SKM-1 treated with dmso at 0.1 percent for 144 hours (cell line): Measurements from ENCODE around the gene ZNF182.
"Not testable (repeated sequence)": the region's sequence is repeated elsewhere in the genome, so short reads cannot be mapped to it uniquely, and the experiment has no call there.

Experiments used
- DNase-seq: peaks from one replicate; lab custom pipeline; 2025; ENCODE audit not compliant: unreplicated experiment; lab: John Stamatoyannopoulos, UW

ZNF182 gene

DNA sequence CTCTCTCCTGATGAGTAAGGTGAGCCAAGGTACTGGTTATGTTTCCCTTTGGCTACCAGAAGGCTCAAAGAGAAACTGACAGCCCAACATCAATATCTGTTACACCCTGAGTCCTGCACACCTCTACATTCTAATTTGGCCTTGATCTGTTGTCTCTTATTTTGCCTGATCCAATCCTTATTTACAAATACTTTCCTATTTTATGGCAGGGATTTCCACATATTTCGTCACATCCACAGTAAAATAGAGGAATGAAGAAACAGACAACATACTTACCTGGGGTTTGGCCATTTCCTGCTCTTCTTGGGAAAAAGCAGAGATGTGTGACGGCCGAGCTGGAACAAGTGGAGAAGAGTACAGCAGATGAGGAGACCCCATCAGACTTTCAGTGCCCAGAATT lies 1.5 kb downstream of the ZNF182 start:
- DNase-seq: no peak

- no peak for DNase-seq
Measured at GRCh38 chrX:48001260-48001659, 2.5 kb downstream of the ZNF182 start.

DNA sequence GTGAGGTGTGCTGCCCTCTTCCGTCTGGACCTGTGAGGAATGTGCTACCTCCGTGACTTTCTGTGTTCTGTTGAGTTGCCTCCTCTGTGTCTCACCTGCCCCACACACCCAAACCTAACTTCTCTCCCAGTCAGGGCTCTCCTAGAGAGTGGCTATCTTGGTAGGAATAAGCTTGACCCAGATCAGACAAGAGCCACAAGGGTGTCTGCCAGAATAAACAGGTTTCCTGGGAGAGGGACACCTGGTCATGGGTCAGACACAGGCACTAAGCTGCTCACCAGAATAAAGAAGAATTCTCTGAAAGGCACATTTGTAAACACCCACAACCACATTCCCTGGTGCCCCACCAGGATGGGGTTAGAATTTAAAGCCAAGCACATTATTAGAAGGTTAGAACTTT lies 11.1 kb downstream of the ZNF182 start:
- DNase-seq: no peak

GRCh38 chrX:47992095-47992380 lies 11.8 kb downstream of the ZNF182 start:
- no peak for DNase-seq

GRCh38 chrX:47991263-47992094 lies 12.3 kb downstream of the ZNF182 start:
- DNase-seq: no peak

- no peak for DNase-seq
Measured at GRCh38 chrX:47976254-47977151, 27.3 kb downstream of the ZNF182 start.

DNA sequence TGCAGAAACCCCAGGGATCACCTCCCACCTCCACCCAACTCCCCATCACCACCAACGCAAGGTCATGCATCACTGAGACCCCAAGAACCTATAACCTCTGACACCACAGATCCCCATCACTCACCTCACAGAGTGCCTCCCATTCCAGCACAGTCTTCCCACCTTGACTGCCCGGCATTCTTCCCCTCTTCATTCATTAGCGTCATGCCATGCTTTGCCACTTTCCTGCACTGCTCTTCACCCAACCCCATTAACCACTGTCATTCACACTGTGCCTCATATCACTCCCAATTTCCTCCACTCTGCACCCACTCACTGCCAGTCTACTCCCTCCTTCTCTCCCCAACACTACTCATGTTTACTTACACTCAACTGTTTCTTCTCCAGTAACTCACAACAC lies 30.6 kb downstream of the ZNF182 start:
- no peak for DNase-seq

- not testable (repeated sequence) for DNase-seq
Measured at GRCh38 chrX:47965526-47965925, 38.3 kb downstream of the ZNF182 start.

- not testable (repeated sequence) for DNase-seq
Measured at GRCh38 chrX:47961830-47962229, 42.0 kb downstream of the ZNF182 start.

DNA sequence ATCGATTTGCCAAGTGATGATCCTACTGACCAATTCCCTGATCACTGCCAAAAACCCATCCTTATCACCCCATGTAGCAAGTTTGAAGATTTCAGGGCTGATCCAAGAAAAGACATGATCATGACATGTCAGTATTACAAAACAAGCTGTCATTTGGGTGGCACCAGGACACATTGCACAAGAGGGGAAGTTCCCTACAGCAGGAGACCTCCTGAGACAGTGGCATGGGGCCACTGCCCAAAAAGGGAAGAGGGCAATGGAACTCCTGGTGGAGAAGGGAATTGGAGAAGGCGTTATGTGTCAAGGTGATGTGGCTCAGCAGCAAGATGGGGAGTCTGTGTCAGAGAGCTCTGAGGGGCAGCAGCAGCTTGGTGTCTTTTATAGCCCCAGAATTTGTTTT lies 43.4 kb downstream of the ZNF182 start:
- no peak for DNase-seq

DNA sequence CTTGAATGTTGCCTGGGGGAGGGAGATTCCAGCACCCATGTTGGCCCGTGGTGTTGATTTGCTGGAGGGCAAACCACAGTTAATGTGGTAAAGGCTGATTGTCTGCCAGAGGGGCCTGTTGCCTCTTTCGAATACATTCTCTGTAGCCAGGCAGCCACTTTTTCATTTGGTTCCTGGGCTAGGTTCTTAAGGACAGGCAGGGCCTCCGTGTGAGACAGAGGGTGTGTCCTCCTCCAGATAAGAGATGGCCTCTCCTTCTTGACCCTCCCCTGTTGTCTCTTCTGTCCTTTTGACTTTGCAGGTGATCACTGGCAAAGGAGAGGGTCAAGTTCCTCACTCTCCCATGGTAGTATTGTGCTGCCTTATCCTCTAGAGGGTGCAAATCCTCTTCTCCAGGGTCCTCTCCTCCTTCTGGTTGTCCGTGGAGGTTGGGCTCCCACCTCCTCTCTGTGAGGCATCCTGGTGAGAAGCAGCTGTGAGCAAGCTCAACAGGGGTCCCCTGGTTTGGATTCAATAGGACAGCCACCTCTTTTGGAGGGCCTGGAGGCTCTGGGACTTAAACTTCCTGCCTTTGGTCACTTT lies 44.9 kb downstream of the ZNF182 start:
- no peak for DNase-seq

- DNase-seq: not testable (repeated sequence)
Measured at GRCh38 chrX:47958206-47958605, 45.6 kb downstream of the ZNF182 start.

- no peak for DNase-seq
Measured at GRCh38 chrX:47956016-47956415, 47.8 kb downstream of the ZNF182 start.

GRCh38 chrX:47955295-47955694 lies 48.5 kb downstream of the ZNF182 start:
- not testable (repeated sequence) for DNase-seq

DNA sequence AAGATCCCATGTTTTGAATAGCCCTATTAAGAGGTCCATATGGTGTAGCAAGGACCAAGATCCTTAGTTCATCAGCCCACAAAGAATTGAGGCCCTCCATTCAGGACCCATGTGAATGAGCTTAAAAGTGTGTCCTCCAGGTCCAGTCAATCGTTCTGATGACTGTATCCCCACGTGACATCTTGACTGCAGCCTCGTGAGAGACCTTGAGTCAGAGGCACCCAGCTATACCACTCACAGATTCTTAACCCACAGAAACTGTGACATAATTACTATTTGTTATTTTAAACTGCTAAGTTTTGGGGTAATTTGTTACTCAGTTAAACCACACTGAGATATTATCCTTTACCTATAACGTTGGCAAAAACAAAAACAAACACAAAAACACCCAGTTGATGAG lies 62.4 kb downstream of the ZNF182 start:
- no peak for DNase-seq

GRCh38 chrX:47940448-47940847 lies 63.3 kb downstream of the ZNF182 start:
- no peak for DNase-seq

DNA sequence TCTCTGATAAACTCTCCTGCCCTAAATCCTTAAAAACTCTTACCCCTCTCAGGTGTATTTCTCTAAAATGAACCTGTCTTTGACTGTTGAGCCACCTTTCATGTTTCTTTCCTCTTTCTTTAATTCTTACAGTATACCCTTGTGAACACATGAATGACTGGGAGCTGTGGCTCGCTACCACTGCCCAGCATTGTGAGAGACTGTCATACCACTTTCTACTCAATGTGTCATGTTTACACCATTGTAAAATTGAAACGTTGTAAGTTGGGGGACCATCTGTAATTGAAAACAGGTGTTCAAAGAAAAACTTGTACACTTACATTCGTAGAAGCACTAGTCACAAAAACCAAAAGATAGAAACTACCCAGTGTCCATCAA lies 66.9 kb downstream of the ZNF182 start:
- no peak for DNase-seq

GRCh38 chrX:47936224-47936939 lies 67.4 kb downstream of the ZNF182 start:
- DNase-seq: no peak

DNA sequence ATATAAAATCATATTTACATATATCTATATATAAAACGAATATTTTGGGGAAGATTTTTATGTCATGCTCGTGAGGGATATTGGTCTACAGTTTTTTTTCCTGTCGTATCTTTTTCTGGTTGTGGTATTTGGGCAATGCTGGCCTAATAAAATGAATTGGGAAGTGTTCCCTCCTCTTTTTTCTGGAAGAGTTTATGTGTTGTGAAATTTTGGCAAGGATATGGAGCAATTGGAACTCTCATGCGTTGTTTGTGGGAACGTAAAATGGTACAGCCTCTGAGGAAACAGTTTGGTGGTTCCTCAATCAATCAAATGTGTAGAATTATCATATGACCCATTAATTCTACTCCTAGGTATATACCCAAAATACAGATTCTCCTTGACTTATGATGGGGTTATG lies 69.8 kb downstream of the ZNF182 start:
- no peak for DNase-seq

- not testable (repeated sequence) for DNase-seq
Measured at GRCh38 chrX:47931970-47932369, 71.8 kb downstream of the ZNF182 start.

GRCh38 chrX:47927212-47927611 lies 76.6 kb downstream of the ZNF182 start:
- DNase-seq: no peak
